Measurements from ENCODE around the gene ITGB5. TPM values are rescaled to one million over a fixed set of nuclear protein-coding genes. Genes with fewer than 3 reads are reported as not detected.
A peak's percentile ranks its signal among the peaks of the same experiment; 100 is the strongest.

The ITGB5 gene
- total and polyA plus RNA-seq, 4 donors, result 32.3 to 134 (median 60.7) TPM

DNA sequence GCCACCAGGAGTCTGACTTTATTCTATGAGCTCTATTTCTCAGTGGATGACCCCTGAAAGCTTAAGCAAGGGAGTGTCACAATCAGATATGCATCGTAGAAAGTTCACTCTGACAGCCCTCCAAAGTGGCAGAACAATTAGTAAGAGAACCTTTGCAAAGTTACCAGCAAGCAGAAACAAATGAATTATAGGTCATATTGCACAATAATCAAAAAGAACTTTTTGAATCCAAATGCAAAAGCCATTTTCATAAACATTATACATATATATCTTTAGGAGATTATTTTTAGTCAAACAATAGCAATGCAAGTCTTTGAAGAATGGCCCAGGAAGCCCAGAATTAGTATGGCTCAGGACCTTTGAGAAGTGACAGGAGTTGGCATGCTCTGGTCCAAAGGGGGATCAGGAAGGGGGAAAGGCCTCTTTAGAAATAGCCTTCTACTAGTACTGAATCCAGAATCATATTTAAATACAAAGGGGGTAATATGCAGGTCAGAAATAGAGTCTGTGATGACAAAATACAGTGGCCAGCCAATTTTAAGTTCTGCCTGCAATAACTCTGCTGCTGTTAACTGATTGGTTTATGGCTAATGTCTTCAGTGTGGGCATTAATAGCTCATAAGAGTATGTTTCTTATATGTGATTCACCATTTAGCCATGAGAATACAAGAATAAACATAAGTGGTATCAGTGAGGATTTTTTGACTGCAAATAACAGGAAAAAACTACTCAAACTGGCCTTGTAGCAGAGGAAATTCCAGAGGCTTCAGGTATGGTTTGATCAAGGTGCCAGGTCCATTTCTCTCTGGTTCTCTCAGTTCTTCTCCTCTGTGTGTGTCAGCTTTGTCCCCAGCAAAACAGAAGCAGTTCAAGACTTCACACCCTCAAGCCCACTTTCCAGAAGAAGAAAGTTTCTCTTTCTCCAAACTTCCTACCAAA is 17.0 kb upstream of the ITGB5 start:
- Histone ChIP-seq H3K9me3 (ENCODE audit: control insufficient read depth, insufficient read depth, low read length) (no peaks in the 10 kb centered on the region), H3K4me1 (ENCODE audit: control insufficient read depth, insufficient read depth, low read length) (peaks cover 6% of the 10 kb centered on the region), H3K27ac (ENCODE audit: low read depth, low read length) (no peak overlapping the region), H3K27me3 (ENCODE audit: control insufficient read depth, insufficient read depth, low read length) (no peaks in the 10 kb centered on the region), H3K4me3 (ENCODE audit: low read depth, low read length) (no peak overlapping the region), H3K36me3 (ENCODE audit: control insufficient read depth, insufficient read depth, low read length) (no peaks in the 10 kb centered on the region)
- WGBS (ENCODE audit: insufficient coverage), result 75% methylated on average over 1 of the region's 1 CpG
- DNase-seq (ENCODE audit: low read depth in 4 of 6, low spot score in 6 of 6), result no peak

DNA sequence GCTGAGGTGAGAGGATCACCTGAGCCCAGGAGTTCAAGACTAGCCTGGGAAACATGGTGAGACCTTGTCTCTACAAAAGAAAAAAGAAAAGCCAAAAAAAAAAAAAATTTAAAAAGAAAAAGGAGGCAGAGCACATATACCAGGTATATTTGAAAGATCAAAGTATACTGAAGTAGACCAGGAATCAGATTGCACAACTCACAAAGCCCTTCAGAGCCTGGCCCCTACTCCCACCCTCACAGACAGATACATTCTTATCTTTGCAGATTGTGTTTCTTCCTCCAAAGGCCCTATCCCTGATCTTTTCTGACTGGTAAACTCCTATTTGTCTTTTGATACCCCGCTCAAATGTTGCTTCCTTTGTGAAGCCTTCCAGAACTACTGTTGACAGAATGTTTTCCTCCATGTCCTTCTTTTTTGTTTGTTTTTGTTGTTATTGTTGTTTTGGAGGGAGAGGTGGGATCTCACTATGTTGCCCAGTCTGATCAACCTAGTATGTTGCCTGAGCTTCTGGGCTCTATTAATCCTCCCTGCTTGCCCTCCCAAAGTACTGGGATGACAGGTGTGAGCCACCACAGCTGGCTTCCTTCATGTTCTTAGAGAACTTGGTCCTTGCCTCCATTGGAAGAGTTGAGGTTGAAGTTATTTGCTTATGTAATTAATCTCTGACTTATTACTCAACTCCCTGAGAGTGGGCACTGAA is 9.8 kb upstream of the ITGB5 start:
- H3K4me1 ChIP-seq (ENCODE audit: control insufficient read depth, insufficient read depth, low read length), result peaks cover 6% of the 10 kb centered on the region
- no peak for DNase-seq (ENCODE audit: low read depth in 4 of 6, low spot score in 6 of 6)
- no CpG with 5 or more reads among the region's 1 CpG for WGBS (ENCODE audit: insufficient coverage)

DNA sequence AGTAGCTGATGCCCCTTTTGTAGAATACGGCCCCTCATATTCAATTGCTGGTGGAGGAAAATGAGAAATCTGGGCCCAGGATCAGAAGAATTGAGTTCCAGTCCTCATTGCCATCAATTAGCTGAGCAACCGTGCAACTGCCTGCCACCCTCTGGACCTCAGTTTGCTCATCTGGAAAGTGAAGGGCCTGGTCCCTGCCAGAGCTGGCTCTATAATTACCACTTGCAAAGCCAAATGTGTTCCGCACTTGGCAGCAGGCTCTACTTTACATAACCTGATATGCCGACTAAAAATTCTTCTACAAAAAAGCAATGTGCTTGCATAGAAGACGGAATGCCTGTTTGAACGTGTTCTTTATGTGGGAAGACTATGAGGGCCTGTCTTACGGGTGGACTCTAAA is 8.6 kb upstream of the ITGB5 start:
- H3K27ac ChIP-seq (ENCODE audit: low read depth, low read length), result no peak overlapping the region
- 81% methylated on average over 5 of the region's 7 CpGs for WGBS (ENCODE audit: insufficient coverage)

More for the DNA sequence above, 9.8 kb upstream of the ITGB5 start:
- Histone ChIP-seq H3K27ac (ENCODE audit: low read depth, low read length) (no peak overlapping the region), H3K36me3 (ENCODE audit: control insufficient read depth, insufficient read depth, low read length) (no peaks in the 10 kb centered on the region), H3K9me3 (ENCODE audit: control insufficient read depth, insufficient read depth, low read length) (no peaks in the 10 kb centered on the region), H3K4me3 (ENCODE audit: low read depth, low read length) (no peak overlapping the region), H3K27me3 (ENCODE audit: control insufficient read depth, insufficient read depth, low read length) (no peaks in the 10 kb centered on the region)

DNA sequence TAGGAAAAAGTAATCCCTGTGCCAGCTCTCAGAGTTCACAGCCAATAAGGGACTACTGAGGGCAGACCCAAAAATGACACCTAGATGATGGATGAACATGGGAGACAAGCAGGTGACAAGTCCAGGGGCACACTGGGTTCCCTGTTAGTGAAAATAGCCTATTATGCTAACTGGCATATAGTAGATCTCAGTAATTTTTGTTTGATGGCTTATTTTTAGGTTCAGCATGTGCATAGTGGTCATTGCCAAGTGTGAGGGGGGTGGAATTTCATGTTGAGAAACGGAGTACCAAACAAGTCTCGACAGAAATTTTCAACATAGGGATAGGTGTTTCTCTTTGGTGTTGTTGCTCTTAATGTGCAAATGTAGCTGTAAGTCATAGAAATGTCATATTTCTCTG is 6.4 kb upstream of the ITGB5 start:
- Histone ChIP-seq H3K36me3 (ENCODE audit: control insufficient read depth, insufficient read depth, low read length) (no peaks in the 10 kb centered on the region), H3K9me3 (ENCODE audit: control insufficient read depth, insufficient read depth, low read length) (no peaks in the 10 kb centered on the region), H3K4me3 (ENCODE audit: low read depth, low read length) (no peak overlapping the region), H3K4me1 (ENCODE audit: control insufficient read depth, insufficient read depth, low read length) (no peaks in the 10 kb centered on the region), H3K27me3 (ENCODE audit: control insufficient read depth, insufficient read depth, low read length) (no peaks in the 10 kb centered on the region), H3K27ac (ENCODE audit: low read depth, low read length) (no peak overlapping the region)
- DNase-seq (ENCODE audit: low read depth in 4 of 6, low spot score in 6 of 6), result no peak
- WGBS (ENCODE audit: insufficient coverage), result 90% methylated on average over 2 of the region's 2 CpGs

More for the DNA sequence above, 8.6 kb upstream of the ITGB5 start:
- DNase-seq (ENCODE audit: low read depth in 4 of 6, low spot score in 6 of 6), result peak in 2 of 6 donors; percentile 24 to 55
- no peaks in the 10 kb centered on the region for H3K4me1 ChIP-seq (ENCODE audit: control insufficient read depth, insufficient read depth, low read length)
- H3K27me3 ChIP-seq (ENCODE audit: control insufficient read depth, insufficient read depth, low read length), result no peaks in the 10 kb centered on the region
- H3K4me3 ChIP-seq (ENCODE audit: low read depth, low read length), result no peak overlapping the region
- no peaks in the 10 kb centered on the region for H3K9me3 ChIP-seq (ENCODE audit: control insufficient read depth, insufficient read depth, low read length)
- no peaks in the 10 kb centered on the region for H3K36me3 ChIP-seq (ENCODE audit: control insufficient read depth, insufficient read depth, low read length)

DNA sequence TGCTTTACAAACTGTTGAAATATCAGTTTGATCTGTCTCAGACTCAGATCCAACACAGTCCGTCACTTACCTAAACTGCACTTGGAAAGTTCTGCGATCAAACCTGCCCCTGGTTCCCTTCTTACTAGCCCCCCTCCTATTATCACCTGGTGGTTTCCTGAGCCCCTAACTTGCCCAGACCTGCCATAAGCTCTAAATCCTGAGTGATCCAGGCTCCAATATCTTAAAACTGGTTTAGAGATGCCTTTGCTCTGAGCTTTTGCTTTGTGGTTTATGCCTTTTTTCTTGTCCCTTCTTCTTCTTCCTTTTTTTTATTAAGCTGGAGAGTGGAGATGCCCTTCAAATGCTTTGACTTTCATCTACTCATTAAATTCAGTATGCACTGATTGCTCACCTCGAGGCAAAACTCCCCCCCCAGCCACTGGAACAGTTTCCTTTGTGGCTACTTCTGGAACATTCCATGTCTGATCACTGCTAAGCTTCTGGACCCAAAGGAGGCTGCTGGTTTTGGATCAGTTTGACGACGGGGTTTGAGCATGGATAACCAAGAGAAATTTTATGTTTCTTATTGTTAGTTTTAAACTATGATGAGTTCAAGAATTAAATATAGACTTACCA is 3.5 kb upstream of the ITGB5 start:
- Histone ChIP-seq H3K4me1 (ENCODE audit: control insufficient read depth, insufficient read depth, low read length) (peaks cover 13% of the 10 kb centered on the region), H3K27me3 (ENCODE audit: control insufficient read depth, insufficient read depth, low read length) (peaks cover 9% of the 10 kb centered on the region), H3K9me3 (ENCODE audit: control insufficient read depth, insufficient read depth, low read length) (no peaks in the 10 kb centered on the region), H3K36me3 (ENCODE audit: control insufficient read depth, insufficient read depth, low read length) (no peaks in the 10 kb centered on the region), H3K27ac (ENCODE audit: low read depth, low read length) (no peak overlapping the region), H3K4me3 (ENCODE audit: low read depth, low read length) (no peak overlapping the region)
- DNase-seq (ENCODE audit: low read depth in 4 of 6, low spot score in 6 of 6), result no peak
- 61% methylated on average over 3 of the region's 5 CpGs for WGBS (ENCODE audit: insufficient coverage)

DNA sequence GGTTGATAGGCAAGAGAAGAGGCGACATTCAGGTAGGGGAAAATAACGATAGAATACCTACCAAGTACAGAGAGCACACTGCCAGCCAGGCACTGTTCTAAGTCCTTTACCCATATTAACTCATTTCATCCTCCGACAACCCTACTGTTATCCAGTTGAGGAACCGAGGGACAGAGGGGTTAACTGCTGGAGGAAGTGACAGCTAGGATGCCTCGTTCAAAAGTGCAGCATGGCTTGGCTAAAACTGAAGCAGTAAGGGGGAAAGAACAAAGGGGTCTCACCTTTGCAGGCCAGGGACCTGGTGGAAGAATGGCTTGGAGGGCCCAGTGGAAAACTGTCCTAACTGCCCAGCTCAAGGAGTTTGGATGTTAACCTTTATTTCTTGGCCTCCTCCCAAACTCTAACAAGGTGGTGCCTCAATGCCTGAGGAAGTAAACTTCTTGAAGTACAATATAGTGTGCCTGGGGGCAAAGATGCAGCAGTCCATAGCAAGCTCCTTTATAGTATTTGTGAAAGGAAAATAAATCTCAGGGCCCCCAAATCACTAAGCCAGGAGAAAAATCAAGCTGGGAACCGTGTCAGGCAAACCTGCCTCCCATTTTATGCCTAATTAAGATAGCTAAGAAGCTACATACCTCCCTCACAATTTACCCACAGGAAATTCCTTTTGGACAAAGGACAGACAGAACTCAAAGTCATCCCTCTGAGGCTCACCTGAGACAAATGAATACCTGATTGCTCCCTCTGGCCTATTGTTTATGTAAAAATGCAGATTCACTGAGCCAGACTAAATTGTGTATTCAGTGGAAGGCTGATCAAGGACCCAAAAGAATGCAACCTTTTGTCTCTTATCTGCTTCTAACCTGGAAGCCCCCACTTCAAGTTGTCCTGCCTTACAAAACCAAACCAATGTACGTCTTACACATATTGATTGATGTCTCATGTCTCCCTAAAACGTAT is 1.6 kb upstream of the ITGB5 start:
- no peak overlapping the region for H3K27ac ChIP-seq (ENCODE audit: low read depth, low read length)
- DNase-seq (ENCODE audit: low read depth in 4 of 6, low spot score in 6 of 6), result no peak

DNA sequence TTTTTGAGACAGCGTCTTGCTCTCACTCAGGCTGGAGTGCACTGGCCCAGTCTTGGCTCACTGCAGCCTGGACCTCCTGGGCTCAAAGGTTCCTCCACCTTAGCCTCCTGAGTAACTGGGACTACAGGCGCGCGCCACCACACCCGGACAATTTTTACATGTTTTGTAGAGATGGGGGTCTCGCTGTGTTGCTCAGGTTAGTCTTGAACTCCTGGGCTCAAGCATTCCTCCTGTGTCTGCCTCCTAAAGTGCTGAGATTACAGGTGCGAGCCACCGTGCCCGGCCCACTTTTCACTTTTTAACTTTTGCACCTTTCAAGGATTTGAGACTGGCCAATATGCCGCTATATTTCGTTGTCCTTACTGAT is 750 bp upstream of the ITGB5 start:
- Histone ChIP-seq H3K4me3 (ENCODE audit: low read depth, low read length) (no peak overlapping the region), H3K27ac (ENCODE audit: low read depth, low read length) (no peak overlapping the region), H3K9me3 (ENCODE audit: control insufficient read depth, insufficient read depth, low read length) (no peaks in the 10 kb centered on the region), H3K4me1 (ENCODE audit: control insufficient read depth, insufficient read depth, low read length) (peaks cover 31% of the 10 kb centered on the region), H3K27me3 (ENCODE audit: control insufficient read depth, insufficient read depth, low read length) (peaks cover 18% of the 10 kb centered on the region), H3K36me3 (ENCODE audit: control insufficient read depth, insufficient read depth, low read length) (no peaks in the 10 kb centered on the region)
- DNase-seq (ENCODE audit: low read depth in 4 of 6, low spot score in 6 of 6), result no peak
- WGBS (ENCODE audit: insufficient coverage), result 99% methylated on average over 5 of the region's 11 CpGs

More for the DNA sequence above, 1.6 kb upstream of the ITGB5 start:
- H3K9me3 ChIP-seq (ENCODE audit: control insufficient read depth, insufficient read depth, low read length), result no peaks in the 10 kb centered on the region
- 51% methylated on average over 3 of the region's 8 CpGs for WGBS (ENCODE audit: insufficient coverage)
- H3K4me1 ChIP-seq (ENCODE audit: control insufficient read depth, insufficient read depth, low read length), result peaks cover 28% of the 10 kb centered on the region
- peaks cover 18% of the 10 kb centered on the region for H3K27me3 ChIP-seq (ENCODE audit: control insufficient read depth, insufficient read depth, low read length)
- no peak overlapping the region for H3K4me3 ChIP-seq (ENCODE audit: low read depth, low read length)
- H3K36me3 ChIP-seq (ENCODE audit: control insufficient read depth, insufficient read depth, low read length), result no peaks in the 10 kb centered on the region

DNA sequence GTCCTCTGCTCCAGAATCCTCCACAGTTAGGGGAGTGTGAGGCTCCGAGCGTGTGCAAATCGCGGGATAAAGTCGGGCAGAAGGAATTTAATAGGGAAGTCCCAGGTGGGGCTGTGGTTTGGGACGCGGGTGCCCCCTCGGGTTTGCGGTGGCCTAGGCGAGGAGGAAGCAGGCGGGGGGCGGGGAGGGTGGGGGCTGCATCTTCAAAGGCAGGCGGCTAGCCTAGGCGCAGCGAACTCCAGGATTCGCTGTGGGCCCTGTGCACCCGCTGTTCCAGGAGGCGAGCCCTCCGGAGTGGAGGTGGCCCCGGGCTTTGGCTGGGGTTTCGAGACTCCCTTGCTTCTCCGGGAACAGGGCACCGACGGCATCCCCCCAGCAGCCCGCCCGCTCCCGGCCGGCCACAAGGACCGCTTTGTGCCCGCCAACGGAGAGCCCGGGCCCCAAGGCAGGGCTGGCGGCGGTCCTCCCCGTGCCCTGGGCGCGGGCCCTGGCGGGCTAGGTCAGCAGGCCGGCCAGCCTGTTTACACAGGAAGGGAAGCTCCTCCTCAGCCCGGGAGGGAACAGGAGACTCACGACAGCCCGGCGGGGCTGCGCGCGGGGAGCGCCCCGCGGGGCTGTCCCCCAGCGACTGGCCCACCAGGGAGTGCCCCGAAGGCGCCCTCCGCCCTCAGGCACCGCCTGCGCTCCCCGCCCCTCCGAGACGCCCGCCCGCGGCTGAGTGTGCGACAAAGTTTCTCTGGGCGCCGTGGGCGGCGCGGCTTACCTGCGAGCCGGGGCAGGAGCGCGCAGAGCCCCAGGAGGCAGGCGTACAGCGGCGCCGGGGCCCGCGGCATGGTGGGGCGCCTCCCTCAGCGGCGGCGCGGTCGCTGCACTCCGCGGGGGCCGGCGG is 753 bp downstream of the ITGB5 start:
- H3K27ac ChIP-seq (ENCODE audit: low read depth, low read length), result peak overlapping the region; percentile 75
- under 1% methylated on average over 83 of the region's 87 CpGs for WGBS (ENCODE audit: insufficient coverage)
- H3K36me3 ChIP-seq (ENCODE audit: control insufficient read depth, insufficient read depth, low read length), result no peaks in the 10 kb centered on the region
- no peaks in the 10 kb centered on the region for H3K9me3 ChIP-seq (ENCODE audit: control insufficient read depth, insufficient read depth, low read length)
- peak overlapping the region; percentile 37 for H3K4me3 ChIP-seq (ENCODE audit: low read depth, low read length)
- peaks cover 46% of the 10 kb centered on the region for H3K4me1 ChIP-seq (ENCODE audit: control insufficient read depth, insufficient read depth, low read length)
- H3K27me3 ChIP-seq (ENCODE audit: control insufficient read depth, insufficient read depth, low read length), result peaks cover 18% of the 10 kb centered on the region
- DNase-seq (ENCODE audit: low read depth in 4 of 6, low spot score in 6 of 6), result peak in 3 of 6 donors; percentile 15 to 52 (median 23)

Data from spinal cord (tissue), 10 donors.